Measurements from ENCODE around the gene USP32.

The USP32 gene

GRCh38 chr17:60369727-60370126, 22.2 kb downstream of the USP32 start:
- TF ChIP-seq GATA1 (IDR thresholded peaks at IDR 0.05; ENCODE audit: low read depth, low read length), result no peak
- no peak for TF ChIP-seq POLR2A (IDR thresholded peaks at IDR 0.05; ENCODE audit: low read length)
- DNase-seq, result no peak

DNA sequence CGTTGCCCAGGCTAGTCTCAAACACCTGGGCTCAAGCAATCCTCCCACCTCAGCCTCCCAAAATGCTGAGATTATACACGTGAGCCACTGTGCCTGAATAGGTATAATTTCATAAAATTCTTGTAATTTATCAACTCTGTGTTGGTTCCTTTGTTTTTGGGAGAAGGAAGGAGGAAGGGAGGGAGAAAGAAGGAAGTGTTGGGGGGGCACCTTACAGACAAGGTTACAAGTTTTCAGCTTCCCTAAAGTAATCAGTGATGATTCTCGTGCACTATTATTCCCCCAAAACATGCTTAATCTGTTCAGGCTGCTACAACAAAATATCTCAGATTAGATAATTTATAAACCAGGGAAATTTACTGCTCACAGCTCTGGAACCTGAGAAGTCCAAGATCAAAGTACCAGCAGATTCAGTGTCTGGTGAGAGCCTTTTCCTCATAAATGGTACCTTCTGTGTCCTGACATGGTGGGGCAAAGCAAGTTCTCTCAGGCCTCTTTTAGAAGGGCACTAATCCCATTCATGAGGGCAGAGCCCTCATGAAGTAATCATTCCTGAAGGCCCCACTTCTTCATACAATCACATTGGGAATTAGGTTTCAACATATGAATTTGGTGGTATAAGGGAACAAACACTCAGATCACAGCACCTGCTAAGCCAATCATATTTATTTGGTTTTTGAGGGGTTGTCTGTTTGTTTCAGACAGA, 28.1 kb downstream of the USP32 start:
- TF ChIP-seq GATA1 (IDR thresholded peaks at IDR 0.05; ENCODE audit: low read depth, low read length) (no peak), POLR2A (IDR thresholded peaks at IDR 0.05; ENCODE audit: low read length) (no peak)
- DNase-seq, result no peak

DNA sequence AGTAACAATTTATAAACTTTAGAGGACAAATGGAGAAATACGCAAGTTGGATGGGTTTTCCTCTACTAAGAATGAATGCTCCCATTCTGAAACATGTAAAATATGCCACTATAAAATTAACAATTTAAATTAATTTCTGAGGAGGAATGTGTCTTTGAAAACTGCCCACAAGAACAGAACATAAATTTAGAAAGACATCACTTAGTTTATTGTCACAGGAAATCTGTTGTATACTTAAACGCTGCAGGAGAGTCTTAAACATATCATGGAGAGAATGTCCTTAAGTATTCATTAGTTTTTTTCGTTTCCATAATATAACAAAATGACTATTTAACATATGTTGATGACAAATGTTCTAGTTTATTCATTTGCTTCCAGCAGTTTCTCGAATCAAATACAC, 29.6 kb downstream of the USP32 start:
- peak; percentile 6 for TF ChIP-seq POLR2A (IDR thresholded peaks at IDR 0.05; ENCODE audit: low read length)
- TF ChIP-seq GATA1 (IDR thresholded peaks at IDR 0.05; ENCODE audit: low read depth, low read length), result no peak
- DNase-seq, result no peak

GRCh38 chr17:60361889-60362288, 30.0 kb downstream of the USP32 start:
- peak; percentile 93 to 96 for DNase-seq
- TF ChIP-seq POLR2A (IDR thresholded peaks at IDR 0.05; ENCODE audit: low read length) (peak; percentile 35), GATA1 (IDR thresholded peaks at IDR 0.05; ENCODE audit: low read depth, low read length) (peak; percentile 81)

GRCh38 chr17:60359415-60359814, 32.5 kb downstream of the USP32 start:
- no peak for TF ChIP-seq GATA1 (IDR thresholded peaks at IDR 0.05; ENCODE audit: low read depth, low read length)
- TF ChIP-seq POLR2A (IDR thresholded peaks at IDR 0.05; ENCODE audit: low read length), result no peak
- DNase-seq, result no peak

DNA sequence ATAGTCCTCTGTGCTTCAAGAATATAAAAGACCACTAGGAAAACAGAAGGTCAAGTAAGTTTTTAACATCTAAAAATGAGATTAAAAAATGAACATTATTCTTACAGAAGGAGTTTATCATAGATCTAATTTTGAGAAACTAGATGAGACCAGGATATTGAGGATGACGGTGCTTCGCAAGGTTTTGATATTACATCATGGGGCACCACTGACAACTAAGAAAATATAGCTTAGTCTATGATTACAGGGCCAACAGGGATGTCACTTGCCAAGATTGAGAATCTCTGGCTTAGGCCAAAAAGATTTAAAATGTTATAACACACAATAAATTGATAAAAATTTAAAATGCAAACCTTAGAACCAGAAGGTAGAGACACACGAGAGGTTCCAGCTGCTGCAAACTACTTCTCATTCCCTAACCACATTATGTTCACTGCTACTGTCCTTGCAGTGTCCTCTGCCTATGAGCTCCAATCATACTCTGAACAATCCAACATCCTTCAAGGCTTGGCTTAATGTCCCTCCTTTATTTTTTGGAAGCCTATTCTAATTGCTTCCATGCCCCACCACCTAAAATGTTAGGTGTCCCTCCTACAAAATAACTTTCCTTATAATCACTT, 33.2 kb downstream of the USP32 start:
- TF ChIP-seq GATA1 (IDR thresholded peaks at IDR 0.05; ENCODE audit: low read depth, low read length) (no peak), POLR2A (IDR thresholded peaks at IDR 0.05; ENCODE audit: low read length) (no peak)
- no peak for DNase-seq

- TF ChIP-seq GATA1 (IDR thresholded peaks at IDR 0.05; ENCODE audit: low read depth, low read length), result no peak
- no peak for TF ChIP-seq POLR2A (IDR thresholded peaks at IDR 0.05; ENCODE audit: low read length)
- peak in 1 of 2 experiments; percentile 59 for DNase-seq
These were observed 35.0 kb downstream of the USP32 start for GRCh38 chr17:60356940-60357339.

- no peak for DNase-seq
- TF ChIP-seq POLR2A (IDR thresholded peaks at IDR 0.05; ENCODE audit: low read length), result no peak
- no peak for TF ChIP-seq GATA1 (IDR thresholded peaks at IDR 0.05; ENCODE audit: low read depth, low read length)
These were observed 36.0 kb downstream of the USP32 start for GRCh38 chr17:60355663-60356594.

- no peak for DNase-seq
- TF ChIP-seq POLR2A (IDR thresholded peaks at IDR 0.05; ENCODE audit: low read length), result no peak
These were observed 37.7 kb downstream of the USP32 start for GRCh38 chr17:60354223-60354622.

DNA sequence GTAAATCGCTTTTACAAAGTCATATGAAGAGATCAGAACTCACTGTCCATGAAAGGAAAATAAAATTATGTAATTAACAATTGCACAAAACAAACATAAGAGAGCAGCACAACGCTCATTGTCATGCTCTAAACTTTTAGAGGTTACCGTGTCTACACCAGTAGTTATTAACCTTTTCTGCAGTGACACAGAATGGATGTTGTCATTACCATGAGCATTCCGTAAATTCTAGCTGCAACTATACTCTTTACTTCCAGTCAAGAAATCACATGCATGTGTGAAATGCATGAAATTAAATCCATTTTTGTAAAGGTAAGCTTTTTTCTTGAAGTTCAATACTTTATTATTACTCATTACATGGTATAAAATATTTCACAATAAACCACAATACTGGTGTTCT, 38.2 kb downstream of the USP32 start:
- no peak for DNase-seq
- TF ChIP-seq GATA1 (IDR thresholded peaks at IDR 0.05; ENCODE audit: low read depth, low read length) (no peak), POLR2A (IDR thresholded peaks at IDR 0.05; ENCODE audit: low read length) (no peak)

DNA sequence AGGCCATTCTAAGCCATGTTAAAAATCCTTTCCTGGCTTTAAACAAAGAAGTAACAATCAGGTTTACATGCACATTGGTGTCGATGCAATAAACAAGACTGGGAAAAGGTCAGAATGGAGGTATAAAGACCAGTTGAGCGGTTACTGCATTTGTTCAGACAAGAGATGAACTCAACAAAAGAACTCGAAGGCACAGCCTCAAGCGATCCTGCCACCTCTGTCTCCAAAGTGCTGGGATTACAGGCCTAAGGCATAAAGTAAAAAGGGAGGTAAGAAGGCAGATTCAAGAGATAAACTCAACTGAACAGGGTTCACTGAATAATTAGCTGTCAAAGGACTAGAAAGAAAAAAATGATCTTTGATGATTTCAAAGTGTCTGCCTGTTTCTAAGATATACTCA, 39.4 kb downstream of the USP32 start:
- TF ChIP-seq GATA1 (IDR thresholded peaks at IDR 0.05; ENCODE audit: low read depth, low read length) (no peak), POLR2A (IDR thresholded peaks at IDR 0.05; ENCODE audit: low read length) (no peak)
- DNase-seq, result no peak

- peak; percentile 53 to 75 for DNase-seq
- TF ChIP-seq GATA1 (IDR thresholded peaks at IDR 0.05; ENCODE audit: low read depth, low read length) (no peak), POLR2A (IDR thresholded peaks at IDR 0.05; ENCODE audit: low read length) (no peak)
These were observed 39.9 kb downstream of the USP32 start for GRCh38 chr17:60352071-60352470.

GRCh38 chr17:60351012-60351695, 40.8 kb downstream of the USP32 start:
- DNase-seq, result no peak
- TF ChIP-seq GATA1 (IDR thresholded peaks at IDR 0.05; ENCODE audit: low read depth, low read length), result no peak
- no peak for TF ChIP-seq POLR2A (IDR thresholded peaks at IDR 0.05; ENCODE audit: low read length)

- TF ChIP-seq GATA1 (IDR thresholded peaks at IDR 0.05; ENCODE audit: low read depth, low read length) (no peak), POLR2A (IDR thresholded peaks at IDR 0.05; ENCODE audit: low read length) (no peak)
These were observed 43.3 kb downstream of the USP32 start for GRCh38 chr17:60348616-60349015.

More at GRCh38 chr17:60348616-60349015, 43.3 kb downstream of the USP32 start:
- no peak for DNase-seq
